Measurements from ENCODE around the gene COP1.

- TF ChIP-seq CTCF (IDR thresholded peaks at IDR 0.05) (no peak), EP300 (IDR thresholded peaks at IDR 0.05) (no peak), CEBPB (IDR thresholded peaks at IDR 0.05) (no peak)
Measured at GRCh38 chr1:176009951-176010350, 197.1 kb downstream of the COP1 start.

Measured in A549 (cell line).